GM15510 (cell line): ENCODE data around the gene RS1.

ENCODE experiments used
- POLR2A ChIP-seq: IDR thresholded peaks from 3 replicates; pipeline ENCODE4 v1.6.1; 2011; ENCODE audit warnings: borderline replicate concordance; ENCODE audit not compliant: insufficient read length; ENCODE audit errors: extremely low read depth

The RS1 gene

DNA sequence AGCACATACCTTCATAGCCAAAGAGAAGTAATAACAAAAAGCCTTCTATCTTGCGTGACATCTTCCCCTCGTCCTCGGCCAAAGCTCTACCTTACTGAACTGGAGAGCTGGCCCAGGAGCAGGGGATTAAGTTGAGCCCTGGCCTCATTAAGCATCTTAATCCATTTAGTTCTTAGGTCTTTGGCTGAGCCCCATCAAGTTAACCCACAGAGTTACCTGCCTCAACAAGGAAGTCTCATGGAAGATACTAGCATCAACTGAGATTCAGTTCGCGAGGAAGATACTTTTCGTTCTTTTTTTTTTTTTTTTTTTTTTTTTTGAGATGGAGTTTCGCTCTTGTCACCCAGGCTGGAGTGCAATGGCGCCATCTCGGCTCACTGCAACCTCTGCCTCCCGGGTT lies at the start of gene RS1:
TSS of gene RS1 (minus strand) at position 101 of the 400 bp plus-strand sequence. CDS start at position 61, 40 bp downstream.
- TF ChIP-seq POLR2A, result no peak

DNA sequence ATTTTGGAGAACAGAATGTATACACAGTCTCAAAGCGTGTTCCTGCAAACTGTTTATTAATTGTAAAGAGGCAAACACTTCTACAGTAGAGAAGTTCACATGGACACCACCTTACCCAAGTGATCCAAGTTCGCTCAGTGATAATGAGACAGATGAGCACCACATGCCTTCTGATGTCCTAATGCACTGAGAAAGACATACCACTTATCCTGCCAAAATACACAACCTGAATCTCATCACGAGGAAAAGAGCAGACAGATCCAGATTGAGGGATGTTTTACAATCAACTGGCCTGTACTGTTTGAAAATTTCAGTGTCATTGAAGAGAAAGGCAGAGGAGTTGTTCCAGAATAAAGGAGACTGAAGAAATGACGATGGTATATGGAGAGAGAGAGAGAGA lies 47.9 kb upstream of the RS1 start:
- no peak for TF ChIP-seq POLR2A

DNA sequence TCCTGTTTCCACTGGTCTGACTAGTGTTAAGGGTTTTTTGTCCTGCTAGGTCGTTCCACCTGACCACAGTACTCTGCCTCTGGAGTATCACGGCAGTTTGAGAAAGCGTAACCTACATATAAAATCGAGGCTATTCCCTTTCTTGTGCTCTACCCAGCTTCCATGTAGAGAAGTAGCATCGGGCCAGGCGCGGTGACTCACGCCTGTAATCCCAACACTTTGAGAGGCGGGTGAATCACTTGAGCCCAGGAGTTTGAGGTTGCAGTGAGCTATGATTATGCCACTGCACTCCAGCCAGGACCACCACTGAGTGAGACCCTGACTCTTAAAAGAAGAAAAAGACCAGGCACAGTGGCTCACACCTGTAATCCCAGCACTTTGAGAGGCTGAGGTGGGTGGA lies 43.0 kb upstream of the RS1 start:
- TF ChIP-seq POLR2A, result no peak

DNA sequence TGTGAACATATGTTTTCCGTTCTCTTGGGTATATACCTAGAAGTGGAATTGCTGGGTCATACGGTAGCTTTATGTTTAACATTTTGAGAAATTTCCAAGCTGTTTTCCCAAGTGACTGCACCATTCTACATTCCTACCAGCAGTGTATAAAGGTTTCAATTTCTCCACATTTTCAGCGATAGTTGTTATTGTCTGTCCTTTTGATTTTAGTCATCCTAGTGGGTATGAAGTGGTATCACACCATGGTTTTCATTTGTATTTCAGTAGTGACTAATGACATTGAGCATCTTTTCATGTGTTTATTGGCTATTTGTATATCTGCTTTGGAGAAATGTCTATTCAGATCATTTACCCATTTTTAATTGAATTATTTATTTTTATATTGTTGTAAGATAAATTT lies 37.9 kb upstream of the RS1 start:
- no peak for TF ChIP-seq POLR2A

DNA sequence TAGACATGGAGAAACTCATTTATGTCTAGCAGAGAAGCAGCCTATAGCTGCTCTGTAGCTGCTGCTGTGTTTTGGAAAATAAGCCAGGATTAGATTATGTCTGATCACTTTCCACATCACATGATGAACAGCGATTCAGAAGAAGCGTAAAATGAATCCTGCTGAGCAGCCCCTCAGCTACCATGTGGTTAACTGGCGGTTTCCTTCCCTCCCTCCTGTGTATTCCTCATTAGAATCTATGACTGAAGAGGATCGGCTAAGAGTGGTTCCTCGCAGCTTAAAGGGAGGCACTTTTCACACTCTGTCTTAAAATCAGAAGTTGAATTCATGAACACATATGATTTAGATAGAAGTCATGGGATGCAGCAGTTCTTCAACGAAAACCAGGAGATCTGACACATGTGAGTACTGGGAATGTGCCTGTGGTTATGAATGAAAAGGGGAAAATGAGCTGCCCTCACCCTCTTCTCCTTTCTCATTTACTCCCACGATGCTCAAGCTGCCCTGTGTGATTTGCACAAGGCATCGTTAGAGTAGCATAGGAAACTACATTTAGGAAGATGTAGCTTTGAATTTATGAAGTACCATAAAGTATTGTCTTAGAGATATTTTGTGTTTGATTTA lies 35.6 kb upstream of the RS1 start, which contains the start of gene PPEF1:
TSS of gene PPEF1 (plus strand) at position 220 of the 624 bp plus-strand sequence. CDS start at position 356, 136 bp downstream.
- TF ChIP-seq POLR2A, result no peak

DNA sequence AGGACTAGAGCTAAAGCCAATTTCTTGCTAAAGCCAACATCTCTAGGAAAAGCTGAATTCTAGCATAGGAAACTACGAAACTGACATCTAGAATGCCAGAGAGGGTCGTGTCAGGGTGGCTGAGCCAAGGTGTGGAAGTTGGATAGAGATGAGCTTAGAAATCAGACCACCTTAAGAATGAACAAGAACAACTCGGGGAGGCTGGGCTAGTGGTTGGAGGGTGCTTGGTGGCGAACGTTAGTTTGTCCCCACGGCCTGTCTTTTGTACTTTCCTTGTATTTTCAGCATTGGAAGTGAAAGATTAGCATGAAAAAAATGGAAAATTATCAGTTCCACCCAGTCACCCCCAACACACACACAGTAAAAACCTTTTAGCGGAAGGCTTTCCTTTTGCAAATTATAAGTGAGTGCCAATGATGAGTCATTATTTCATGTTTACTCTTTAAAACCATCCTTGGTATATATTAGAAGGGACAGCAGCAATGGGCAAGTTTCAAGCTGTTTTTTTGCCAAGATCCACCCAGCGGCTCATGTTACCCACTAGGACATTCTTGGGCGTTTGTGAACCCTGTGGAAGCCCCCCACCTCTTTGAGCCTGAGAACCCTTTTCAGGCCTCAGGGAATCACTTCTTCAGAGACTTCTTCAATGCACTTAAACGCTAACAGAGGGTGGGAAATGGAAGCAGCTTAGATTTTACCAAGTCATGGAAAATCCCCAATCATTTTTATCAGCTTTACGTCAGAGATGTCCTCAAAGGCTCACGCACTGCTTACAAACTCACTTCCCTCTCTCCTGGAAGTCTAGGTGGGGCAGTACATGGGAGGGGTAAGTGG lies 30.7 kb upstream of the RS1 start:
- no peak for TF ChIP-seq POLR2A

DNA sequence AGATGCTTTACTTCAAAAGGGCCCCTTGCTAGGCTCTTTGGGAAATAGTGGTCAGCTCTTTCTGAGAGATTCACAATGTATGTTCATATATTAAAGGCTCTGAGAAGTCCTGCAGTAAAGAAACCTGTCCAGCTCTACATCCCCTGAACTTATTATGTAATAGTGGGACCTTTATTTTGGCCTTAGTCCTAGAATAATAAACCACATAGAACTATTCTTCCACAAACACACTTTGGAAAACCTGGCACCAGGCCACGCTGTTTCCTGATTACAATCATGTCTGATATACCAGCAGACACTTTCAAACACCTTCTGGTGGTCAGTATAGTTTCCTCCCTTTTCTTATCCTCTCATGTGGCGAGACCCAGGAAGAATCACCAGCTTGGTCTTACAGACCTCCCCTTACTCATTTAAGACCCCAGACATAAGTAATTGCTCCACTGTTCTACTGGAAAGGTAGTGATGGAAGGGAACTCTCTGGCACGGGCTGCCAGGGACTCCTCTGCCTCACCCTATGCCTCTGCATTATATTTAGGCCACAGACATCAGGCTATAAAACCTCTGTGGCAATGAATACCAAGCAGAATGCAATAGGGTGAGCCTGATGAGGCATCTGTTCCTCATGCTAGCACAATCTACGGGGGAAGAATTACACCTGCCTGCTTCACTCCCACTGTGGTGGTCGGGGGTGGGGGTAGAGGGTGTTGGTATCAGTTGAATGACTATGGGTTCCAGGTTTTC lies 29.9 kb upstream of the RS1 start:
- no peak for TF ChIP-seq POLR2A

DNA sequence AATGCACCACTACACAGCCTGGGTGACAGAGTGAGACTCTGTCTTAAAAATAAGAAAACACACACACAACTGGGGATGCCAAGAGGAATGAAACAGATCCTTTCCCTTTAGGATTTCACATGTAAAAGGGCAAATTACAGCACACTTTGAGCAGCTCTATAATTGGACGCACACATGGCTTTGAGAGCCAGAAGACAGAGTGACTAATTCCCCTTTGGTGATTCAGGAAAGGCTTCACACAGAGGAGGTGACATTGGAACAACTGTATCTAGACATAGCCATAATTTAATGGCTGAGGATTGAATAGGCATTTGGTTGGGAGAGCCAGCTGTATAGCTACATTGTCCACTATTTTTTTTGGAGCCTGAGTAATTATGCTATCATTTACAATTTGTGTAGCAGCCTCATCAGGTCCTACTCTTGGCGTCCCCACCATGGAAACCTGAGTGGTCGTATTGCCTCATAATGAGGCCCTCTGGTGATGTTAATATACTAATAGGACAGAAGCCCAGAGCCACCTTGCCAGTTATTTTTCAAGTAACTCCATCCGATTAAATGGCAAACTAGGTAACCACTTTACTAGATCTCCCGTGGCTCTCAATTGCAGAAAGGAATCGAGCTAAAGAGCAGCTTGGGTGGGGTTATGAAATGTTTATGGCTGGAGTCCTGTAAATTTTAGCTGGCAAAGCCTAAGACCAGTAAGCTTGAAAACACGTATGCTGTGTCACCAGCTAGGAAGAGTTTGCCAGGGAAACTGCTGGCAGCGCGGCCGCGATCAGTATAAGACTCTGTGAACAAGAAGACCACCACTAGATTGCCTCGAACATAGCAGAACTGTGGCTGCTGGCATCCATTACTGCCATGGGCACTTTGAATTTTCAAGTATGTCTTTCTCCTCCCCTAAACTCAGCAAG lies 27.1 kb upstream of the RS1 start:
- TF ChIP-seq POLR2A, result no peak

DNA sequence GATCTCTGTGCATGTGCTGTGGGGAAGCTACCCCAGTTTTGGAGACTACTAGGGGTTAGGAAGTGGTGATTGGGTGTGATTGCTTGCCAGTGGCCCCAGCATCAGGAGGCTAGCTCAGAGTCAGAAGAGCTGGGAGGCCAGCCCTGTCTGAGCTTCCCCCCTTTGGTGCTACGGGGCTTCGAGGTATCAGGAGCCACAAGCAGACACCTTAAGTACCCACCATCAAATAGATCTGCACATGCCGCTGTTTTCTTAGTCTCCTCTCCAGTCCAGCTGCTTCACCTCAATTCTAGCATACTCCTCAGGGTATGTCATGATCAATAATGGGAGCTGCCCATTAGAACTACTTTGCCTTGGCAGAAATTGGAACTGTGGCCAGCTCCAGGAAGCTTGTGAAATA lies 24.7 kb upstream of the RS1 start:
- no peak for TF ChIP-seq POLR2A

DNA sequence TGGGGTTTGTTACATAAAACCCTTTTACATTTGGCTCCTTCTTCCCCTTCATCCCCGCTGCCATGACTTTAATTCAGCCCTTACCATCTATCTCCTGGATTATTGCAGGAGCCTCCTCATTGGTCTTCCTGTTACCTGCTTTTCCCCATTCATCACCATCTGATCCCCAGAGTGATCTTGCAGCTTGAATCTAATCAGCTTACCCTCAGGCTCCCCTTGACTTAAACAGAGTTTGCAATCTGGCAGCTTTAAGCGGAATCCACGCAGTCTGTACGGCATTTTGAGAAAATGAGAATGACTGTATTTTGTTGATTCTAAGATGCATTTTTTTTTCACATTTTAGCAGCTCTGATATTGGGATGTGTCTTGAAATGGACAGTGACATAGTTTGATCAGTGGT lies 20.6 kb upstream of the RS1 start:
- TF ChIP-seq POLR2A, result no peak

DNA sequence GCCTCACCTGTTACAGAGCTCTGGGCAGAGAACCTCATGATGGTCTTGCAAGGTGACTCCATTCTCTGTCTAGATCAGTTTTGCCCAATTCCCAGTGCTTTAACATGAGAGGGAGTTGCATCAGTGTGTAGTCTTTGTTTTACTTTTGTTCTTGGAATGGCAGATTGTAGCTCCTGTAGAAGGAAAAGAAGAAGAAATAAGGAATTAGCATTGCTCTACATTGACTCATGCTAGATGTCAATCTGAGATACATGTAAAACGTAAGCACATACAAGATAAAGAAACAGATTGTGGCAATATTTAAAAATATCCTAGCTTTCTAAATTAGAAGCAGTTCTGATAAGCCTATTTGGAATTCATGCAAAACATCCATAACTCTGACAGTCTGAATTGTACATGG lies 19.5 kb upstream of the RS1 start:
- TF ChIP-seq POLR2A, result no peak

DNA sequence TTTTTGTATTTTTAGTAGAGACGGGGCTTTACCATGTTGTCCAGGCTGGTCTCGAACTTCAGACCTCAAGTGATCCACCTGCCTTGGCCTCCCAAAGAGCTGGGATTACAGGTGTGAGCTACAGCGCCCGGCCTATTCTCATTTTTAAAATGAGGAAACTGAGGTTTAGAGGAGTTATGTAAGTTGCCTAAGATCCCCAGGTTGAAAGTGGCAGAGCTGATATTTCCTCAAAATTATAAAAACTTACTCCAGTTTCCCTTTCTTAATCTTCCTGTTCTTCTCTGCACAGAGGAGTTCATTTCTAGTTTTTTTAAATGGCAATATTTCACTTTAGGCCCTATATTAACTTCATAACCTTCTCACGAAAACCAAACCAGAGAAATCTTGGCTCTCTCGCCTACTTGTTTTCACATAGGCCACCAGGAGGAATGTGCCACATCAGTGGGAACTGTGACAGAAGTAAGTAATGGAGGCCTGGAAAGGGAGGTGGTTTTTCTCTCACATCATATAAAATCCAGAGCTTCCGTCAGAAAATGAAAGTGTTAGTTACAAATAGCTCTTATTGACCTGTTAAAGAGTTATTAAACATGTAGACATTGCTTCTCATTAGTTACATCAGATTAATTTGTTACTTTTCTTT lies 16.1 kb upstream of the RS1 start:
- TF ChIP-seq POLR2A, result no peak

DNA sequence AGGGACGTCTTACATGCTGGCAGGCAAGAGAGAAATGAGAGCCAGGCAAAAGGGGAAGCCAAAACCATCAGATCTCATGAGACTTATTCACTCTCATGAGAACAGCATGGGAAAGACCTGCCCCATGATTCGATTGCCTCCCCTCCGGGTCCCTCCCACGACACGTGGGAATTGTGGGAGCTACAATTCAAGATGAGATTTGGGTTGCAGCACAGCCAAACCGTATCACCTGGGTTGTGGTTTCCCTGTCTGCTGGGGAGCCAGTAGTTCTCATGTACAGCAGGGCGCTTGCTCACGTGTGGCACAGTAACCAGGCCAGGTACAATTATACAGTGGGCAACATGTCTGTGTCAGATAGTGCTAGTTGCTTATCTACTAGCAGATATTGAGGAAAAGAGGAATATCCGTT lies 11.1 kb upstream of the RS1 start:
- no peak for TF ChIP-seq POLR2A

DNA sequence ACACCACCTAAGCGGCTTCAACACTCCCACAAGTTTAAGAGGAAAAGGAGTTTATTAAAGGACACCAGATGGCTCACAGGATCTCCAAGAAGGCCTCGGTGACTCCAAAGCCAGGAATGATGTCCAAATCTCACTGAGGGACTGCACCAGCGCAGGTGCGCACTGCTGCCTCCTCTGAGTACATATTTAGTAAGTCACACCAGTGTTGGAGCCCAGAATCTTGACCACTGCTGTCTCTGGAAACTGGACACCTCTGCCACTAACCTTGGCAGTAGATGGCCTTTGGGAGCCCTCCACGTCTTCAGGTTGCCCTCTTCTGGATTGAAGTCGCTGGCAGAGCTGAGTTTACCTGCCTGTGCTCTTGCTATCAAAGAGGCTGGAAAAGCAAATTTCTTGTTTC lies 10.1 kb upstream of the RS1 start:
- no peak for TF ChIP-seq POLR2A
